Smooth muscle cell of the pulmonary artery (primary cell): ENCODE measurements around the gene CLIC6. TPM values are rescaled to one million over a fixed set of nuclear protein-coding genes. Genes with fewer than 3 reads are reported as not detected.

Experiments
- total RNA-seq: library from RNA; depleted of rRNA; stranded (reverse); fragments of >200 nt; gene quantifications from 2 replicates; pipeline ENCODE4 v1.2.3, GENCODE V29; 2014

Gene CLIC6
- total RNA-seq = not detected in 2 replicates

GRCh38 chr21:34668803-34669148 lies at the start of gene CLIC6:
TSS of gene CLIC6 (plus strand) at chr21:34668994. CDS start at chr21:34669389, 395 bp downstream.

Other genes starting within 250 kb of the CLIC6 start
- gene SMIM34, start 245.0 kb upstream of the CLIC6 start, total RNA-seq = 0.13 and 0.20 TPM in 2 replicates
- gene KCNE1, start 156.8 kb upstream of the CLIC6 start, total RNA-seq = 0.36 and 0.46 TPM in 2 replicates
- gene RCAN1, start 53.9 kb upstream of the CLIC6 start, total RNA-seq = 275 and 438 TPM in 2 replicates